Measurements from ENCODE around the gene FLRT2.

- TF ChIP-seq CTCF (IDR thresholded peaks at IDR 0.05): no peak
- no peak for TF ChIP-seq EZH2 (IDR thresholded peaks at IDR 0.05; ENCODE audit: borderline replicate concordance, insufficient read depth, low read depth, low read length, poor library complexity, severe bottlenecking)
Measured at GRCh38 chr14:85528080-85528896, 1.7 kb upstream of the FLRT2 start.

Data from B cell (primary cell).